ENCODE data around the gene FAM114A1. TPM values are rescaled to one million over a fixed set of nuclear protein-coding genes. Genes with fewer than 3 reads are reported as not detected.

Gene FAM114A1
- total and polyA plus RNA-seq, 2 experiments from 2014 or later, result 110 to 140 TPM

- 91% methylated on average over 4 of the region's 4 CpGs for WGBS (ENCODE audit: low lambda C conversion rate, missing lambda C conversion rate)
- no peak for TF ChIP-seq CTCF (IDR thresholded peaks at IDR 0.05; ENCODE audit: poor library complexity)
- TF ChIP-seq EZH2phosphoT487 (IDR thresholded peaks at IDR 0.05; ENCODE audit: low read depth, severe bottlenecking, unreplicated experiment), result no peak
- no peak for TF ChIP-seq EZH2 (IDR thresholded peaks at IDR 0.05; ENCODE audit: borderline replicate concordance)
Measured at GRCh38 chr4:38861791-38862190, 5.8 kb upstream of the FAM114A1 start.

GRCh38 chr4:38865445-38865844, 2.2 kb upstream of the FAM114A1 start:
- Histone ChIP-seq H3K36me3 (replicated peaks; ENCODE audit: insufficient read depth, low read depth) (no peaks in the 10 kb centered on the region), H3K27ac (peak overlapping the region; percentile 48), H3K4me3 (no peak overlapping the region), H3K9me2 (replicated peaks; ENCODE audit: insufficient read depth) (no peaks in the 10 kb centered on the region), H3K4me1 (ENCODE audit: insufficient read depth) (peaks cover 3% of the 10 kb centered on the region), H3K9me3 (ENCODE audit: low read depth) (no peaks in the 10 kb centered on the region), H3K79me2 (peaks cover 21% of the 10 kb centered on the region), H3K4me2 (no peak overlapping the region), H2AFZ (no peak overlapping the region), H3K27me3 (no peaks in the 10 kb centered on the region), H4K20me1 (ENCODE audit: insufficient read depth, poor library complexity, severe bottlenecking) (no peaks in the 10 kb centered on the region)
- 60% methylated on average over 6 of the region's 6 CpGs for WGBS (ENCODE audit: low lambda C conversion rate, missing lambda C conversion rate)
- TF ChIP-seq EZH2 (IDR thresholded peaks at IDR 0.05; ENCODE audit: borderline replicate concordance) (no peak), CTCF (IDR thresholded peaks at IDR 0.05; ENCODE audit: poor library complexity) (no peak), EZH2phosphoT487 (IDR thresholded peaks at IDR 0.05; ENCODE audit: low read depth, severe bottlenecking, unreplicated experiment) (no peak)
- DNase-seq (ENCODE audit: low spot score), result peak; percentile 38

More at GRCh38 chr4:38861791-38862190, 5.8 kb upstream of the FAM114A1 start:
- Histone ChIP-seq H3K79me2 (no peaks in the 10 kb centered on the region), H3K9me2 (replicated peaks; ENCODE audit: insufficient read depth) (no peaks in the 10 kb centered on the region), H3K36me3 (replicated peaks; ENCODE audit: insufficient read depth, low read depth) (no peaks in the 10 kb centered on the region), H3K27me3 (no peaks in the 10 kb centered on the region), H3K4me1 (ENCODE audit: insufficient read depth) (no peaks in the 10 kb centered on the region), H2AFZ (no peak overlapping the region), H3K27ac (no peak overlapping the region), H3K4me3 (no peak overlapping the region), H4K20me1 (ENCODE audit: insufficient read depth, poor library complexity, severe bottlenecking) (no peaks in the 10 kb centered on the region), H3K9me3 (ENCODE audit: low read depth) (no peaks in the 10 kb centered on the region), H3K4me2 (no peak overlapping the region)
- no peak for DNase-seq (ENCODE audit: low spot score)

- Histone ChIP-seq H3K9me3 (ENCODE audit: low read depth) (no peaks in the 10 kb centered on the region), H3K4me3 (peak overlapping the region; percentile 20), H2AFZ (peak overlapping the region; percentile 95), H3K9me2 (replicated peaks; ENCODE audit: insufficient read depth) (no peaks in the 10 kb centered on the region), H3K27ac (peak overlapping the region; percentile 89), H3K4me1 (ENCODE audit: insufficient read depth) (peaks cover 10% of the 10 kb centered on the region), H3K27me3 (no peaks in the 10 kb centered on the region), H3K36me3 (replicated peaks; ENCODE audit: insufficient read depth, low read depth) (no peaks in the 10 kb centered on the region), H3K4me2 (peak overlapping the region; percentile 95), H4K20me1 (ENCODE audit: insufficient read depth, poor library complexity, severe bottlenecking) (no peaks in the 10 kb centered on the region), H3K79me2 (peaks cover 29% of the 10 kb centered on the region)
- DNase-seq (ENCODE audit: low spot score), result no peak
- TF ChIP-seq EZH2phosphoT487 (IDR thresholded peaks at IDR 0.05; ENCODE audit: low read depth, severe bottlenecking, unreplicated experiment), result no peak
- no peak for TF ChIP-seq CTCF (IDR thresholded peaks at IDR 0.05; ENCODE audit: poor library complexity)
- no peak for TF ChIP-seq EZH2 (IDR thresholded peaks at IDR 0.05; ENCODE audit: borderline replicate concordance)
- WGBS (ENCODE audit: low lambda C conversion rate, missing lambda C conversion rate), result 41% methylated on average over 11 of the region's 11 CpGs
Measured at GRCh38 chr4:38866973-38867477, 581 bp upstream of the FAM114A1 start.
